Fibroblast of gingiva (primary cell): ENCODE data around the gene DMXL1.
A peak's percentile ranks its signal among the peaks of the same experiment; 100 is the strongest.

Experiments used
- DNase-seq: peaks from one replicate; pipeline ENCODE4 v3.0.0-alpha.2; 2011; ENCODE audit warnings: low read depth

The DMXL1 gene

GRCh38 chr5:119070828-119071560 is at the start of gene DMXL1:
Gene DMXL1 (plus strand): TSS chr5:119071087. CDS start chr5:119071570, 483 bp downstream.
- DNase-seq: peak; percentile 99

- no peak for DNase-seq
These were observed 49.6 kb upstream of the DMXL1 start for GRCh38 chr5:119021149-119021732.

- DNase-seq: peak; percentile 48
These were observed 48.7 kb upstream of the DMXL1 start for GRCh38 chr5:119022017-119022745.

- DNase-seq: no peak
These were observed 48.1 kb upstream of the DMXL1 start for GRCh38 chr5:119022773-119023172.

GRCh38 chr5:119028575-119028974 is 42.3 kb upstream of the DMXL1 start:
- no peak for DNase-seq

- no peak for DNase-seq
These were observed 39.6 kb upstream of the DMXL1 start for GRCh38 chr5:119031011-119031886.

GRCh38 chr5:119031905-119032304 is 39.0 kb upstream of the DMXL1 start:
- no peak for DNase-seq

GRCh38 chr5:119032656-119033055 is 38.2 kb upstream of the DMXL1 start:
- no peak for DNase-seq

- DNase-seq: no peak
These were observed 37.8 kb upstream of the DMXL1 start for GRCh38 chr5:119033135-119033534.

GRCh38 chr5:119036101-119036762 is 34.7 kb upstream of the DMXL1 start:
- DNase-seq: peak; percentile 28

GRCh38 chr5:119037496-119038215 is 33.2 kb upstream of the DMXL1 start:
- peak; percentile 64 for DNase-seq

GRCh38 chr5:119048246-119048645 is 22.6 kb upstream of the DMXL1 start:
- no peak for DNase-seq

- peak; percentile 81 for DNase-seq
These were observed 20.9 kb upstream of the DMXL1 start for GRCh38 chr5:119049824-119050449.

- no peak for DNase-seq
These were observed 16.8 kb upstream of the DMXL1 start for GRCh38 chr5:119054101-119054500.

- peak; percentile 63 for DNase-seq
These were observed 15.6 kb upstream of the DMXL1 start for GRCh38 chr5:119055294-119055693.

- no peak for DNase-seq
These were observed 11.8 kb upstream of the DMXL1 start for GRCh38 chr5:119058979-119059529.

GRCh38 chr5:119059740-119060255 is 11.1 kb upstream of the DMXL1 start:
- no peak for DNase-seq

GRCh38 chr5:119063579-119064379 is 7.1 kb upstream of the DMXL1 start:
- no peak for DNase-seq

- no peak for DNase-seq
These were observed 3.4 kb upstream of the DMXL1 start for GRCh38 chr5:119067450-119067849.
